Mucosa of descending colon (tissue), 3 donors: Measurements from ENCODE around the gene COLGALT1. TPM values are rescaled to one million over a fixed set of nuclear protein-coding genes. Genes with fewer than 3 reads are reported as not detected.
"Not testable (repeated sequence)": the region's sequence is repeated elsewhere in the genome, so short reads cannot be mapped to it uniquely, and the experiment has no call there.

Source experiments
- ATAC-seq: fragments of 200-7000 bp; cut with Tn5 transposase; one replicate; pipeline ENCODE4 v1.9.1; 2020; ENCODE audit warnings: mild to moderate bottlenecking, moderate library complexity
- DNase-seq, 3 donors: peaks; one replicate each; pipeline ENCODE4 v3.0.0-alpha.2; 2020
- H3K36me3 ChIP-seq: fragments of 200-600 bp; one replicate; pipeline ENCODE4 v1.8.0; 2021; ENCODE audit warnings: low read depth, mild to moderate bottlenecking
- H3K4me1 ChIP-seq: fragments of 200-600 bp; one replicate; pipeline ENCODE4 v1.8.0; 2021; ENCODE audit warnings: low read depth, mild to moderate bottlenecking
- H3K4me3 ChIP-seq: fragments of 200-600 bp; one replicate; pipeline ENCODE4 v1.8.0; 2021; ENCODE audit warnings: mild to moderate bottlenecking
- H3K9me3 ChIP-seq: fragments of 200-600 bp; one replicate; pipeline ENCODE4 v1.8.0; 2021; ENCODE audit warnings: mild to moderate bottlenecking
- intact Hi-C, 2 donors: fragments of 100-400 bp; cut with DNase I in 1 of 2; cut with micrococcal nuclease in 1 of 2; formaldehyde crosslinking; loops; one replicate each; pipeline versions ENCODE4 v1.11.0 to v1.11.1; 2022; cut with DNase I, micrococcal nuclease
- total RNA-seq, 3 donors: library from RNA; stranded (reverse); fragmentation: NEBNext Ultra II Directional in 2 of 3; extraction: Animal tissue kit (Norgen Biotek cat#: 25700) in 2 of 3; gene quantifications; one replicate each; pipeline versions ENCODE4 v1.2.1 to v1.2.4, GENCODE V29; 2021 to 2023
- TF ChIP-seq, protein P1 (sequence below): fragments of 200-600 bp; IDR thresholded peaks from one replicate; pipeline ENCODE4 v1.8.0; 2022; ENCODE audit warnings: antibody characterized with exemption, mild to moderate bottlenecking
- donor health status: DM: no; HTN: no; CAD: no; lungs with moderate emphysema.
- donor health status: DM: no; HTN: no; CAD: no.
- donor health status: DM: no; HTN: yes; CAD: no.

The COLGALT1 gene
- total RNA-seq, 3 donors from 2014 or later = 50.1 to 71.0 (median 50.8) TPM

DNA sequence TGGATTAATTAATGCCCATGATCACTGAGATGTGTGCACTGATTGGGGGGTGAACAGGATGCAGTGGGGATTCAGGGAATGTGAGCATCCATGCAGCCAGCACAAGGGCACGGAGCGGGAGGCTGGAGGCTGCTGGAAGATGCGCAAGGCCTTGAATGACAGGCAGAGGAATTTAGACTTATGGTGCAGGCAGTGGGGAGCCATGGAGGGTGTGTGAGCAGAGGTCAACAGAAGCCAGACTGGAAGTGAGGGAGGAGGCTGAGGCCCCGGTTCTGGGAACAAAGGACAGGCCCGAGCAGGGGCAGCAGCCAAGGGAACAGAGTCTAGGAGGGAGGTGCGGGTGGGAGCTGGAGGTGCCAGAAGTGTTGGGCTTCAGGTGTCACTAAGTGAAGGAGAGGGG lies 7.3 kb upstream of the COLGALT1 start:
- intact Hi-C loops = no loop called here
- Histone ChIP-seq H3K9me3 (no peaks in the 10 kb centered on the region), H3K4me3 (no peak overlapping the region), H3K4me1 (no peaks in the 10 kb centered on the region), H3K36me3 (no peaks in the 10 kb centered on the region)
- TF ChIP-seq, protein P1, sequence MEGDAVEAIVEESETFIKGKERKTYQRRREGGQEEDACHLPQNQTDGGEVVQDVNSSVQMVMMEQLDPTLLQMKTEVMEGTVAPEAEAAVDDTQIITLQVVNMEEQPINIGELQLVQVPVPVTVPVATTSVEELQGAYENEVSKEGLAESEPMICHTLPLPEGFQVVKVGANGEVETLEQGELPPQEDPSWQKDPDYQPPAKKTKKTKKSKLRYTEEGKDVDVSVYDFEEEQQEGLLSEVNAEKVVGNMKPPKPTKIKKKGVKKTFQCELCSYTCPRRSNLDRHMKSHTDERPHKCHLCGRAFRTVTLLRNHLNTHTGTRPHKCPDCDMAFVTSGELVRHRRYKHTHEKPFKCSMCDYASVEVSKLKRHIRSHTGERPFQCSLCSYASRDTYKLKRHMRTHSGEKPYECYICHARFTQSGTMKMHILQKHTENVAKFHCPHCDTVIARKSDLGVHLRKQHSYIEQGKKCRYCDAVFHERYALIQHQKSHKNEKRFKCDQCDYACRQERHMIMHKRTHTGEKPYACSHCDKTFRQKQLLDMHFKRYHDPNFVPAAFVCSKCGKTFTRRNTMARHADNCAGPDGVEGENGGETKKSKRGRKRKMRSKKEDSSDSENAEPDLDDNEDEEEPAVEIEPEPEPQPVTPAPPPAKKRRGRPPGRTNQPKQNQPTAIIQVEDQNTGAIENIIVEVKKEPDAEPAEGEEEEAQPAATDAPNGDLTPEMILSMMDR = no peak
- no peak for DNase-seq
- no peak for ATAC-seq

GRCh38 chr19:17549085-17549740 lies 6.2 kb upstream of the COLGALT1 start:
- Histone ChIP-seq H3K36me3 (no peaks in the 10 kb centered on the region), H3K4me1 (no peaks in the 10 kb centered on the region), H3K4me3 (no peak overlapping the region), H3K9me3 (no peaks in the 10 kb centered on the region)
- intact Hi-C loops = no loop called here
- no peak for DNase-seq
- TF ChIP-seq, protein P1 = no peak
- no peak for ATAC-seq

DNA sequence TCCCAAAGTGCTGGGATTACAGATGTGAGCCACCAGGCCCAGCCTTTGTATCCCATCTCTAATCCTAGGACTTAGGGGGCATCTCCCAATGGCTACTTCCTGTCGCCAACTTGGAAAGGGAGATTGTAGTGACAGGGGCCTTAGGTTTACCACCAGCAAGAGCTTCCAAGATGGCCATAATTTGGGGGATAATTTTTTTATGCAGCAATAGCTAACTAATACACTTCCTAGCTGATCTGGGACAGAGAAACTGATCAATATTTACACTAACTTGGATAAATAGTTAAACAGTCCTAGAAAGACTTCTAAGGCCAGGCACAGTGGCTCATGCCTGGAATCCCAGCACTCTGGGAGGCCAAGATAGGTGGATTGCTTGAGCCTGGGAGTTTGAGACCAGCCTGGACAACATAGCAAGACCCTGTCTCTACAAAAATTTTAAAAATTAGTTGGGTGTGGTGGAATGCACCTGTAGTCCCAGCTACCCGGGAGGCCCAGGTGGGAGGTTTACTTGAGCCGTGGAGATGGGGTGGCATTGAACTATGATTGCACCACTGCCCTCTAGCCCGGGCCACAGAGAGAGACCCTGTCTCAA lies 5.3 kb upstream of the COLGALT1 start:
- TF ChIP-seq, protein P1 = no peak
- H3K4me1 ChIP-seq = no peaks in the 10 kb centered on the region

GRCh38 chr19:17552735-17553134 lies 2.7 kb upstream of the COLGALT1 start:
- ATAC-seq, H3K4me3 ChIP-seq, DNase-seq, H3K9me3 ChIP-seq, intact Hi-C loops, H3K36me3 ChIP-seq: not testable (repeated sequence)
- H3K4me1 ChIP-seq = peaks cover 10% of the 10 kb centered on the region

More for the DNA sequence above, 5.3 kb upstream of the COLGALT1 start:
- Histone ChIP-seq H3K9me3 (no peaks in the 10 kb centered on the region), H3K36me3 (no peaks in the 10 kb centered on the region), H3K4me3 (no peak overlapping the region)
- ATAC-seq (no peak), DNase-seq (no peak)
- intact Hi-C loops = no loop called here

- peaks cover 10% of the 10 kb centered on the region for H3K4me1 ChIP-seq
- peak in 1 of 3 donors; percentile 67 for DNase-seq
- no peaks in the 10 kb centered on the region for H3K36me3 ChIP-seq
- H3K4me3 ChIP-seq = no peak overlapping the region
- no peak for ATAC-seq
- H3K9me3 ChIP-seq = no peaks in the 10 kb centered on the region
- TF ChIP-seq, protein P1 = no peak
- intact Hi-C loops = no loop called here
Observed at GRCh38 chr19:17553256-17553655, 2.2 kb upstream of the COLGALT1 start.

DNA sequence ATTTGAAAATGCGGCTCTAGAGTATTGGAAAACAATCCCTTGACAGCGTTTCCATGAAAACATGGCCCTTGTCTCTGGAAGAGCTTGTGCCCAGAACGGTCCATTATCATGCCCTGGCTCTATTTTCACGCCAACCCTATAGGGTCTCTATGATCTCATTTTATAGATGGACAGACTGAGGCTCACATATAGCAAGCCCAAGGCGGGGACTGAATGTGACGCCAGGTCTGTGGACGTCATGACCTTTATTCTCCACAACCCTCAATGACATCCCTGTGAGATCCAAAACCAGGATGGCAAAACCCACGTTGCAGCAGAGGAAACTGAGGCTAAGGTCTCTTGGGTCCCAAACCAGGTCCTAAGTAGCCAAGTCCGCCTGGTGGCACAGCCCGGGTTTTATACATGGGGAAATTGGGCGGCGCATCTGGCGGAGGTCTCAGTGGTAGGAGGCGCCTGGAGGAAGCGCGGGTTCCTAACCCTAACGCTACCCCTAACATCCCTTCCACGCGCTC lies 425 bp upstream of the COLGALT1 start:
- H3K36me3 ChIP-seq = no peaks in the 10 kb centered on the region
- TF ChIP-seq, protein P1 = no peak
- peaks cover 10% of the 10 kb centered on the region for H3K4me1 ChIP-seq
- peak overlapping the region; percentile 96 for H3K4me3 ChIP-seq
- DNase-seq (no peak), ATAC-seq (no peak)
- no peaks in the 10 kb centered on the region for H3K9me3 ChIP-seq
- intact Hi-C loops = no loop called here
